Measurements from ENCODE around the gene CXorf49.
"Not testable (repeated sequence)": the region's sequence is repeated elsewhere in the genome, so short reads cannot be mapped to it uniquely, and the experiment has no call there.

CXorf49 gene
- 0 reads per million in 2 donors for total RNA-seq

GRCh38 chrX:71718185-71718584 is at the start of gene CXorf49:
TSS of gene CXorf49 (minus strand) at chrX:71718285. CDS start at chrX:71718151, 134 bp downstream.
- DNase-seq: not testable (repeated sequence)

GRCh38 chrX:71767134-71767533 is 49.0 kb upstream of the CXorf49 start:
- not testable (repeated sequence) for DNase-seq

GRCh38 chrX:71765613-71766012 is 47.5 kb upstream of the CXorf49 start:
- not testable (repeated sequence) for DNase-seq

- not testable (repeated sequence) for DNase-seq
These were observed 46.7 kb upstream of the CXorf49 start for GRCh38 chrX:71764832-71765231.

GRCh38 chrX:71763049-71763448 is 45.0 kb upstream of the CXorf49 start, which contains the start of gene CXorf49B:
TSS of gene CXorf49B (plus strand) at chrX:71763349. CDS start at chrX:71763424, 75 bp downstream.
- not testable (repeated sequence) for DNase-seq

GRCh38 chrX:71760688-71761281 is 42.7 kb upstream of the CXorf49 start:
- DNase-seq: not testable (repeated sequence)

- not testable (repeated sequence) for DNase-seq
These were observed 2.3 kb upstream of the CXorf49 start for GRCh38 chrX:71720289-71720886.

GRCh38 chrX:71719195-71719594 is 1.1 kb upstream of the CXorf49 start:
- DNase-seq: peak in 1 of 5 experiments; percentile 0

- not testable (repeated sequence) for DNase-seq
These were observed 1.8 kb downstream of the CXorf49 start for GRCh38 chrX:71716323-71716722.

GRCh38 chrX:71715551-71715950 is 2.5 kb downstream of the CXorf49 start:
- DNase-seq: not testable (repeated sequence)

GRCh38 chrX:71714064-71714463 is 4.0 kb downstream of the CXorf49 start:
- DNase-seq: not testable (repeated sequence)

GRCh38 chrX:71702853-71703252 is 15.2 kb downstream of the CXorf49 start:
- DNase-seq: not testable (repeated sequence)

GRCh38 chrX:71699023-71699344 is 19.1 kb downstream of the CXorf49 start:
- DNase-seq: not testable (repeated sequence)

- not testable (repeated sequence) for DNase-seq
These were observed 19.6 kb downstream of the CXorf49 start for GRCh38 chrX:71698299-71699022.

GRCh38 chrX:71697466-71698298 is 20.4 kb downstream of the CXorf49 start:
- not testable (repeated sequence) for DNase-seq

GRCh38 chrX:71696641-71697465 is 21.2 kb downstream of the CXorf49 start:
- DNase-seq: not testable (repeated sequence)

- no peak for DNase-seq
These were observed 38.4 kb downstream of the CXorf49 start for GRCh38 chrX:71679575-71680207.

- not testable (repeated sequence) for DNase-seq
These were observed 40.9 kb downstream of the CXorf49 start for GRCh38 chrX:71677195-71677594.

- not testable (repeated sequence) for DNase-seq
These were observed 41.9 kb downstream of the CXorf49 start for GRCh38 chrX:71676068-71676795.

GRCh38 chrX:71675636-71676035 is 42.4 kb downstream of the CXorf49 start:
- not testable (repeated sequence) for DNase-seq
